HG03060 (cell line): ENCODE results near the gene ARAP3.

Source experiments
- ATAC-seq: cut with Tn5 transposase; IDR thresholded peaks from one replicate; pipeline ENCODE4 v1.9.1; 2021; ENCODE audit warnings: low read depth, moderate number of reproducible peaks; ENCODE audit not compliant: unreplicated experiment

The ARAP3 gene

DNA sequence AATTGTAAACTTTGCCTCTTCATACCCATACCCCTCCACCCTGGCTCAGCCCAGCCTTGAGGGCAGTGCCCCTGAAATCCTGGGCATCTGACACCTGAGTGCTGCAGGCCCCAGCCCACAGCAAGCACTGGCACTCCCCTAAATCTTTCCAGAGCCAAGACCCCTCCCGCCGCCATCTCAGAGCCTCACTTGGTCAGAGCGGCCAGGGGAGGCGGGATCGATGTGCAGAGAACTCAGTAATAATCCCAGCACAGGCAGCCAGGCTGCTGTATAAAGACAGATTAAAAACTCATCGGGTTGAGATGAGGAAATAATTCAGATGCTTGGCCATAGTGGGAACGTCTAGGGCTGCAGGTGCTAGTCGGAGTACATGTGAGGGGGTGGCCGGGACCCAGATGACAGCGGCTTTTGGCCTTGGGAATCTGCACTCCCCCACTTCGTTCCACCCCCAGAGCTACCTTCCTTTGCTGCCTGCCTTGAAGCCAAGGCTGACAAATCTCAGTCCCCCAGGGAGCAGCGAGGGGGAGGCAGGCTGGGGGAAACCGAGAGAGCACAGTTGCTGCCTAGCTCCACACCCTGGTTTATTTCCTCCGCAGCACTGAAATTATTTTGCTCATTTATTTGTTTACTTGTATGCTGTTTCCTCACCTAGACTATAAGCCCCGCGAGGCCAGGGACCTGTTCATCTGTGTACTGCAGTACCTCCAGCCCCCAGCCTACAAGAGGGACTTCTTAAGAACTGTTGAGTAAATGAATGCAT lies 19.5 kb upstream of the ARAP3 start:
- no peak for ATAC-seq

DNA sequence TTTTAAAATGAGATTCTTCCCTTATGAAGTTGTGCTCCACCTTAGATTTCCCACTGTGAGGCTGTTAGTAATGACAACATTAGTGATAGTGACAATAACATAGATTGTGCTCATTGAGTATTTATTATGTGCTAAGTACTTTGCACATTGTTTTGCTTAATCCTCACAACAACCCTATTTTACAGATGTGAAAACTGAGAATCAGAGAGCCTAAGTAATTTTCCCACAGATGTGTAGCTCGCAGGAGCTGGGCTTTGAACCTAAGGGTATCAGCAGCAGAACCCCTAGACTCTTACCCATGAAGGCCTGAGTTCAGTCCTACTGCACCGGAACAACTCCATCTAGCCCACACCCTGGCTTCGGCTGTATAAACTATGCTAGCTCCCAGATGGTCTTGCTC lies 15.6 kb upstream of the ARAP3 start:
- no peak for ATAC-seq

DNA sequence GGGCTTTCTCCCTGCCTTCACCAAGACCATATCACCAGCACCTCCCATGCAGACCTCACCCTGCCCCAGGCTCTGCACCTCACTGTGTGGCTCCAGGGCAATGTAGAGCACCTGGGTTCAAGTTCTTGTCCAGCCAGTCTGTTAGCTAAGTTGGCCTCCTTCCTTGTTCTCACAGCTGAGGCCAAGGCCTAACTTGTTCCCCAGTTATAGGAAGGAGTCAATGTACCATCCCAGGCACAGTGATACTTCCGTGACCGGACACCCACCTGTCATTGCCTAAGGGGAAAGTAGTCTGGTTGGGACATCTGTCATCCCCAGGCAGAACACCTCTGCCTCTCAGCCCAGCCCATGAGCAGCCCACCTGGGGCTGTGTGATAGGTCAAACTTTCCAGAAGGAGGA lies 14.4 kb upstream of the ARAP3 start:
- no peak for ATAC-seq

DNA sequence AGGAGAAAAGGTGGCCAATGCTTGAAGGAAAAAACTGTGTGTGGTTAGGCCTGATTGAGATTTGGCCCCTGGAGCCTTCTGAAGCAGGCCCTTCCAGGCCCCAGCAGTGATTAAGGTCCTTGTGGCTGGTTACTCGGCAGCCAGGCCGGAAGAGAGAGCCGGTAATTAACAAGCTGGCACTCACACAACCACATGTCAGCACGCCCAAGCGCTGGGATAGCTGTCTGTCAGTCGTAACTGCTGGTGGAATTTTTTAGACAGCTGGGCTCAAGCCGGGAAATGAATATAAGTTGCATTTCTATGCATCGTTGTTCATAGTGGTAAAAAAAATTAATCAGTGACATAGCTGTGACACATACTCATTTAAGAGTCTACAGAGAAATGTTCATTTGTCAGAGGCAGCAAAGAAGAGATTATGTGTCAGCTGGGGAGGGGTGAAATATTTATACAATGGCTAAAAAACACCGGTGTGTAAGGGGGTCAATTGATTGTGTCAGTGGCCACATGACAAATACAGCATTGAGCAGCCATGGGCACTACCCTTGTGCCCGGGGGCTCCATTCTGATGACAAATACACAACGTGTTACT lies 13.7 kb upstream of the ARAP3 start:
- ATAC-seq = no peak

DNA sequence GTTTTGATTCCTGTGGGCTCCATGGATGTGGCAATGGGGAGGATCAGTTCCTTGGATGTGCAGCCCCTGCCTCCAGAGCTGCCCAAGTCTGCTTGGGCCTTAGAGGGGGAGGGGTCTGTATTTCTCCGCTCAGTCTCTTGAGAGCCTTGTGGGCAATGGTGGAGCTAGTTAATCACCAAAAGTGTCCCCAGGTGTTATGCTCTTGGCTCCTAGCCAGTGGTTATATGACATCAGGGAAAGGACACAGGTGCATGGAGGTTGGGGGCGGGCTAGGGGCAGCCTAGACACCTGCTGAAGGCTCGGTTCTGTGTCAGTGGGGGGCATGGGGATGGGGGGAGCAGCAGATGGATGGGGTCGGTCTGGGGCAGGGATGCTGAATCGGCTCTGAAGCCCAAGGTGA lies 12.4 kb upstream of the ARAP3 start:
- no peak for ATAC-seq

DNA sequence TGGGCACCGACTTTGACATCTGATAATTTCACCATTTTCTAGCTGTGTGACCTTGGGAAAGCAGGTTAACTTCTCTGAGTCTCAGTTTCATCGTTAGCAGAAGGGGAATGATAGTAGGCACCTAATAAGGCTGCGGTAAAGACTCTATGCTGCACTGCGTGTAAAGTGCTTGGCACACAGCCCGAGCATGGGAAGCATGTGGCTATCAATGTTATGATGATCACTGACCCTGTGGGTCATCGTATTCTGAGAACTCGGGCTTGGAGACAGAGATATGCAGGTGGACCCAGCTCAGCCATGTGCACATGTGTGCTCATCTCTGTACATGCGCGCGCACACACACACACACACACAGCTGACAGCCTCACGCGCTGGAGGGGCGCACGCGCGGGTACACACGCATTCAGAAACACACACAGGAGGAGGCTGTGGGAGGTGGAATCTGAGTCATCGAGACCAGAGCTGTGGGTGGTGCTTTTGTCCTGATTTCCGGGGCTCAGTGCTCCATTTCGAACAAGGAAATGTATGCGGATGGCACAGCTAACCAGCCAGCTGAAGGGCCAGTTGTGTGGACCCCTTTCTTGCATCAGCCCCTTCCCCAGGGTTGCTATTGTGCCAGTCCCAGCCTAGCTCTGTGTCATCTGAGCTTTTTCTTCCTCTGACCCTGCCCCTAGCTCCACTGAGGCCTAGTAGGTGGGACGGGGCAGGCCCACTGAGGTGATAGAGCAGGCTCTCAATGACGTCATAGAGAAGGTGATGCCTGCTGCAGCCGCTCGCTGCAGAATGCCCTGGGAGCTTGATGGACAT lies 11.1 kb upstream of the ARAP3 start:
- ATAC-seq = no peak

DNA sequence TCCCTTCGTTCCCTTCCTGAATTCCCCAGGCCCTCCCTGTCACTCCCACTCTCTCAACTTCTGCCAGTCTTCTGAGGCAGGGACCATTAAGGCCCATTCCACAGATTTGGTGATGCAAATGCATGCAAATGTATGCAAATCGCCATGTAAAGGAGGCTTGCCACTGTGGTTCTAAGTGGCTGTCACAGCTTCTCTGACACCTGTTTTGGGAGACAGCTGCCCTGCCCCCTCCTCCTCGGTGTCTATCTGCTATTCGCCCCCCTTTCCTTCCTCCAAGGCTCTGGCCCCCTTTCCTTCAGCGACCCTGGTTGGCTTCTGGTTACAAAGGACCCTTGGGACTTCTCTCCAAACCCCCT lies 10.5 kb upstream of the ARAP3 start:
- no peak for ATAC-seq

DNA sequence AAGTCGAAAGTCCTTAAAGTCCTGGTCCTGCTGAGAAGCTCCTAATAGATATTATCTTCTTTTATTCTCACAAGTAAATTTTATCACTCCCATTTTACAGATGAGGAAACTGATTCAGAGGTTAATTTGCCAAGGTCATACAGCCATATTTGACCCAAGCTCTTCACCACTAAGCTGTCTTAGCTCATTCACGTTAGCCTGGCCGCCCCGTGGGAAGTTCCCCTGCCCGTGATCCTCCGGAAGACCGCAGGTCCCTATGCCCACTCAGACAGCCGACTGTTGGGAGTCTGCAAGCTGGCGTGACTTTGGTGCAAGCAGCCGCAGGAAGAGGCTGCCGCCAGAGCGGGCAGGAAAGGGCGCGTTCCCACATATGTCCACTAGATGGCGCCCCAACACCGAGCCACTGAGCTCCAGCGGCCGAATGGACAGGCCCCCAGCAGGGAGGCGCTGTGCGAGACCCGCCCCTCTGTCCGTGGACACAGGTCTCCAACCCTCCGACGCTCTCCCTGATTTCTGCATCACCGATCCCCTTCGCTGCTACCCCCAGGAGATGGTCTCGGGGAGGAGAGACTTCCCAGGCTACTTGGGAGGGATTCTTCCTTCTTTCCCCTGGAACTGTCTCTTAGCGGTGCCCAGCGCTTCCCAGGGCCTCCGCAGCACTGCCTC lies 10.0 kb upstream of the ARAP3 start:
- ATAC-seq = no peak

DNA sequence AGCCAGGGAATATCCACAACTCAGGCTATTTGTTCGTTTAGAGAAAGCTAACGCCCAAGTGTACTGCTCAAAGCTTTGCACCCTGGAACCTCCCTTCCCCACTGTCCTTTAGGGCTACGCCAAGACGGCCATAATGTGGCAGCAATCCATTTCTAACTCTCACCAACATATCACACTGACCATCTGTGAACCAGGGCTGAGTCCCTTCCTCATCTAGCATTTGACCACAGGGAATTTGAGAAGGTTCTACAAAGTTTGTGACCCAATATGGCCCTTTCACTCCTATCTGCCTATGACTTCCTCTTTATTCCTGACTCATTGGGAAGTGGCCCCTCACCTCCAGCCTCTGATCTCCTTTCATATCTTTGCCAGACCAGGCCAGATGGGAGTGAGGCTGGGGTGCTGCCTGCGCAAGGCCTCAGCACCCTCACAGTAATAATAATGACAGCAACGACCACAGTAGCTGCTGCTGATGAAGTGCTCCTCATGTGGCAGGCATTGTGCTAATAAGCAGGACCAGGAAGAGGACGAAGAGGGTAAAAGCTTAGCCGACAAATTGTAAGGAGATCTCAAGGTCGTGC lies 9.3 kb upstream of the ARAP3 start:
- no peak for ATAC-seq

DNA sequence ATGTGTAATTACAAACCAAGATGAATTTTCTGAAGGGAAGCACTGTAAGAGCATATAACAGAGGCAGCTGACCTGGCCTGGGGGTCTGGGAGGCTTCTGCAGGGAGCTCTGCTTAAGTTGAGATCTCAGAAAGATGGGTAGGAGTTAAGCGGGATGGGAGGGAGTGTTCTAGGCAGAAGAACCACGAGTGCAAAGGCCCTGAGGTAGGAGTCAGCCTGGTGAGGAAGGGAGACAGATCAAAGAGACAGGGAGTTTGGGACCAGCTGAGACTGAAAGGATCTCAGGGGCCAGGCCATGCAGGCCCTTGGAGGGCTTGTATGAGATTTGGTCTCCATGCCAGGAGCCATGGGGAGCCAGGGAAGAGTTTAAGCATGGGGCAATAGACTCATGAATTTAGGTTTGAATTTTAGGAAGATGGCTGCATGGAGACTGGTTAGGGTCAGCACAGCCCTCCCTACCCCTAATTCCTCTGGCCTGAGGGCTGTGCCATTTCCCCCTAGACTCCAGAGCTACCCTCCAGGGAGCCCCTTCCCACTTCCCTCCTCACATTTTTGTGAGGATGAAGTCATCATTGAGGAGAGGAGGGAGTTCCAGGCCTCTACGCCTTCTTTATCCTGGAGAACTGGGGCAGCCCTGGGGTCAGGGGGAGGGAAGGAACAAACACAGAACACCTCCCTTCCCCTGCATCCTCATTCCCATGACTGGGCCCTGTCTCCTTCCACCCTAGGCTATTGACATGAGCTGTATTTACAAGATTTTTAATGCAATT lies 4.8 kb upstream of the ARAP3 start:
- no peak for ATAC-seq

DNA sequence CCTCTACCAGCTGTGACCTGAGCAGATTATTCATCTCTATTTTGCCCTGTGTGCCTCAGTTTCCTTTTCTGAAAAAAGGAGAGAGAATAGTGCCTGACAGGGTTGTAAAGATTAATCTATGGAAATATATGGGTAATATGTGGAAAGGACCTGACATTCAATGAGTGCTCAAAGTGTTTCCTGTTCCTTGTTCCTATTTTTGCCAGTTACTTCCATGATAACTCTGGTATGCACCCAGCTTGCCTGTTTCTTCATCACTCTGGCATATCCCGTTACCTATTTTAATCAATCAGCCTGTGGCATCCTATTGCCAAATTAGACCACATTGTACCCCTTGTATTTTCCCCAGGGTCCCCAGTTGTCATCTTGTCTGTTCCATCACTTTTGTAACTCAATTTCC lies 3.6 kb upstream of the ARAP3 start:
- ATAC-seq = no peak

DNA sequence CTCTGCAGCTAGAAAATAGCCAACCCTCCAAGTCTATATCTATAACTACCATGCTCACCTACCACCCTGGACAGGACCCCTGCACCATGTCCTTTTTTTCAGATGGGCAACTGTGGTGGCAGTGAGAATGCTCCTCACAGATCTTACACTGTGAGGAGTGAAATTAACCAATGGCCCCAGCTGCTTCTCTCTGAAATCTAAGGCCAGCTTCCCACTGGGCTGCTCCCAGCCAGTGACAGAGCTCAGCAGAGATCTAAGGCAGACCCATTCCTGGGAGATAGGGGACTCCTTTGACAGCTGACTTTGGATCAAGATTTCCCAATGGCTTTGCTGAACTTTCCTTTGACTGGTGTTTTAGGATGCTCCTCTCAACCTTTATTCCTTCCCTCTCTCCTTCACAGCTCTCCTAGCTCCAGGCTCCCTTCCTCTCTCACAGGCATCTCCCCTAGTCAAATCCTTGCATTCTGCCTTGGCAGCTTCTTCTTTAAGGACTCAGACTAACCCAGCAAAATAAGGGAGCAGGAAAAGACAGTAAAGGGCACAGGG lies 1.6 kb upstream of the ARAP3 start:
- no peak for ATAC-seq

DNA sequence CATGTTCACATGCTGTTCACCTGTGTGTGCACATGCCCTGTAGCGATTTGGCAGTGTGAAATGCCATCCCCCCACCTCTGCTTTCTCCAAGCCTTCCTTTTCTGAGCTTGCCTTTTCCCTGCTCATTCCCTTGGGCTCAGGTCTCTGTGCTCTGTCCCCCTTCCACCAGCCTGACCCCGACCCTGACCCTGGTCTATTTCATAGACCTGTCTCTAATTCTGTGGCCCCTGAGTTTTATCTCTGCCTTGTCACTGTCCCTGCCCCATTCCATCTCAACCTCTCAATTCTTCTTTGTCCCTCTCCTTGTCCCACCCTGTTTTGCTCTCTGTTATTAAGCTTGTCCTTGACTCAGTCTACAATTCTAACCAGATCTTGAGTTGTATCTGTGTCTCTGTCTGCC lies 735 bp downstream of the ARAP3 start:
- no peak for ATAC-seq

DNA sequence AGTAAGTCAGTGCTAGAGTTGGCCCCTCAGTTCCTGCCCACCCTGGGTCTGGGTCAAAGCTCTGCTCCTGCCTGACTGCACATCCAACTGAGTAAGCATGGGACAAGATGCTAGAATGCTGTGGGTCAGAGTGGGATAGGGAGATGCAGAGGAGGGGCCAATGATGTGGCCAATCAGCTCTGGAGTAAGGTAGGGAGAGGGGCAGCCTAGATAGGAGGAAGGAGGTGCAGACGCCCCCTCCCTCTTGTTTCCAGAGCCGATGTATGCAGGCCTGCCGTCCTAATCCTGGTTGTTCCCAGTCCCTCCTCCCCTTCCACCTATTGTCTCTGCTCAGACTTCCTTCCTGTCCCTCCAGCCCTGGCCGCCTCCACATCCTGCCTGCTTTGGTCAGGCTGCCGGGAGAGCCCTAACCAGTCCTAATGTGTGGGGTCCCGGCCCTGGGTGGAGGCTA lies 1.3 kb downstream of the ARAP3 start:
- ATAC-seq = no peak

DNA sequence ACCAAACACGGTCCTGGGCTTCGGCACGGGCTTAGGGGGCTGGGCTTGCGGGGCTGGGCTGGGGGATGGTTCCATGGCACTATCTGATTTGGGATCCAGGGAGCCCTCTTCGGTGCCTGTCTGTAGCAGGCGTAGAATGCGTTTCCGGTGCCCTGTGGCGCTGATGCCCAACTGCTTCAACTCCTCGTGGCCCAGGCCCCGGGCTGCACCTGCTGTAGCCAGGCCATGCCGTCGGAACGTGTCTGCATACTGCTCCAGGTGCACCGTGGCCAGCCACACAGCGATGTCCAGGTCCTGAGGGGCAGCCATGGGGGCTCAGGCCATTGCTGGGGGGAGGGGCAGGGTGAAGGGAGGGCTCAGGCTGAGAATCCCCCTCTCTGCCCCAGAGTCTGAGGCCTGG lies 1.9 kb downstream of the ARAP3 start:
- ATAC-seq = no peak

DNA sequence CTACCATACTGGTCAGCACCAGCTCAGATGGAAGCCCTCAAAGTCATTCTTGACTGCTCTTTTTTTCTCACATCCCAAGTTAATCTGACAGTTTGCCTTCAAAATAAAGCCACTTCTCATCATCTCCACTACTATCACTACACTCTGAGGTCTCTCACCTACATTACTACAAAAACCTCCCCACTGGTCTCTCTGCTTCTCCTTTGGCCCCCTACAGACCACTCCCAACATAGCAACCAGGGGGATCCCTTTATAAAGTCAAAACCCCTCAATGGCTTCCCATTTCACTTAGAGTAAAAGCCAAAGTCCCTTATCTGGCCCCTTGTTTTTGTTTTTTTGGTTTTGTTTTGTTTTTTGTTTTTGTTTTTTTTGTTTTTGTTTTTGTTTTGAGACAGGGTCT lies 4.6 kb downstream of the ARAP3 start:
- no peak for ATAC-seq

DNA sequence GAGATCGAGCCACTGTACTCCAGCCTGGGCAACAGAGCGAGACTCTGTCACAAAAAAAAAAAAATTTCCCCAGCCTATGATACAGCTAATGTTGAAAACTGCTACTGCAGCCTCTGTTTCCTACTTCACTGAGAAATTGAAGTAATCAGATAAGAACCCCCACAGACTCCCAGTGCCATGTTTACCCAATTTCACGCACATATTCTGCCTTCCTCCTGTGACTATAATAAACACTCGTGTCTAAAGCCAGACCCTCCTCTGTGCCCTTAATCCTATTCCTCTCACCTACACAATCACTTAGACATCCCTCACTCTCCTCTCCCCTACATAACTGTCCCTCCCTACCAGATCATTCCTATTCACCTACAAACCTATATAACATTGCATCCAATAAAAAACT lies 6.4 kb downstream of the ARAP3 start:
- ATAC-seq = no peak

DNA sequence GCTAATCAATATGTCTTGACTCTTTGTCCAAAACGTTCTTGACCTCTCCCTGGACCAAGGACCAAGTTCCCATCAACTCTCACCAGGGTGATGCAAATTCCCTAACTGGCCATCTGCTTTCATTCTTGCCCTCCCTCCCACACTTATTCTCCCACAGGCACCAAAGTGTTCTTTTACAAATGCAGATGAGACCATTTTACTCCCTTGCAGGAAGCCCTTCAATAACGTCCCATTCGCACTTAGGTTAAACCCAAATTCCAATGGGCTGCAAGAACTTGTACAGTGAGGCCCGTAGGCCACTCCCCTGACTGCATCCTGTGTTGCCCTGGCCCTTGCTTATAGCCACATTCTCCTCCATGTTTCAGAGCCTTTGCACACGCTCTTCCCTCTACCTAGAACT lies 7.3 kb downstream of the ARAP3 start:
- no peak for ATAC-seq

DNA sequence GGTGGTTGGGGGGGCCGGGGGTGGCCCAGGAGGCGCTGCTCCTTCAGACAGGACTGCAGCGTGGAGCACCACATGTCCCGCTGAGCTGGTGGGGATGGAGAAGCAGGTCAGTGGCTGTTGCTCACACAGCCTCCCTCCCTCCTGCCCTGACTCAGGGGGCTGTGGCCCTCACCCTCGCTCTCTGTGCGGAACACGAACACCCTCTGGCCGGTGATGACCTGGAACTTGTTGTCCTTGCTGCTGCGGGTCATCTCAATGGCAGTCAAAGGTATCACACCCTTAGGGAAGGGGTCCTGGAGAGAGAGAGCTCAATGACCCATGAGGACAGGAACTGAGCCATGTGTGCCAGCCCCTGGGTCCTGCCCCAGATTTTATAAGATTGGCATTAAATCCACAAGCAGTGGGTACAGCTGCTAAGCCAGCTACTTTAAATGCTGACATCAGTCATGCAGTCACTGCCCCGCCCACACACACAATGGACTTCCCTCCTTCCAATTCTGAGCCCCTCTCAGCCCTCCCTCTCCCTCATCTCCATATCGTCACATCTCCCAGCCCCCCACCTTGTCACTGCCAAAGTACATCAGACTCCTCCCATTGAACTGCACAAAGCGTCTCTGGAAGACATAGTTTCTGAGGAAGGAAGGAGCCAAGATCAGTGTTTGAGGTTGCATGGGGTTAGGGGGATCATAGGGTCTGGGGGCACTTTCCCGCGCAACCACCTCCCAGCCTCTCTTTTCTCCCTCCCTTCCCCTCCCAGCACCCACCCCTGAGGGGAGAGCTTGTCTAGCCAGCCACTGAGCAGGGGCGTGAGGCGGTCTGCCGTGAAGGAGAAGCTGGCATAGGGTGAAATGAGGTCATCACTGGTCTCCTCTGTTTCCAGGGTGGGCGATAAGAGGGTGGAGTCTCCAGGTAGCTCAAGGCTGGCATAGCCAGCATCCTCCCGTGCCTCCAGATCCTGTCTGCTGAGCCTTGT lies 8.9 kb downstream of the ARAP3 start:
- ATAC-seq = no peak
